Memory B cell (primary cell): Measurements from ENCODE around the gene CXCR2.
"Not testable (repeated sequence)": the region's sequence is repeated elsewhere in the genome, so short reads cannot be mapped to it uniquely, and the experiment has no call there.

Experiments
- ATAC-seq: fragments of 150-1000 bp; cut with Tn5 transposase; 2 replicates; pipeline ENCODE4 v1.10.0; 2021; ENCODE audit warnings: low read depth, mild to moderate bottlenecking, moderate library complexity
- DNase-seq, 2 donors: peaks; one replicate each; pipeline ENCODE4 v3.0.0; 2022; ENCODE audit warnings: low spot score in 2 of 2
- H3K27ac Mint-ChIP-seq: one replicate; pipeline ENCODE4 v1.8.0; 2022; ENCODE audit warnings: mild to moderate bottlenecking, moderate library complexity, mixed read lengths
- H3K27me3 Mint-ChIP-seq: one replicate; pipeline ENCODE4 v1.8.0; 2022; ENCODE audit warnings: mixed read lengths
- H3K36me3 Mint-ChIP-seq: one replicate; pipeline ENCODE4 v1.8.0; 2022; ENCODE audit warnings: mild to moderate bottlenecking, mixed read lengths
- H3K4me1 Mint-ChIP-seq: one replicate; pipeline ENCODE4 v1.8.0; 2022; ENCODE audit warnings: mixed read lengths
- H3K4me3 Mint-ChIP-seq: one replicate; pipeline ENCODE4 v1.8.0; 2022; ENCODE audit warnings: mild to moderate bottlenecking, moderate library complexity, mixed read lengths
- H3K9me3 Mint-ChIP-seq: one replicate; pipeline ENCODE4 v1.8.0; 2022; ENCODE audit warnings: mixed read lengths

Gene CXCR2

DNA sequence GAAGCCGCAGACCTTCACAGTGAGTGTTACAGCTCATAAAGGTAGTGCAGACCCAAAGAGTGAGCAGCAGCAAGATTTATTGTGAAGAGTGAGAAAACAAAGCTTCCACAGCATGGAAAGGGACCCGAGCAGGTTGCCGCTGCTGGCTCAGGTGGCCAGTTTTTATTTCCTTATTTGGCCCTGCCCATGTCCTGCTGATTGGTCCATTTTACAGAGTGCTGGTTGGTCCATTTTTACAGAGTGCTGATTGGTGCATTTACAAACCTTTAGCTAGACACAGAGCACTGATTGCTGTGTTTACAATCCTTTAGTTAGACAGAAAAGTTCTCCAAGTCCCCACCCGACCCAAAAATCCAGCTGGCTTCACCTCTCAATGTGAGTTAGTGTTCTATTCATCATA, 4.0 kb upstream of the CXCR2 start:
- H3K4me3 Mint-ChIP-seq: not testable (repeated sequence)

DNA sequence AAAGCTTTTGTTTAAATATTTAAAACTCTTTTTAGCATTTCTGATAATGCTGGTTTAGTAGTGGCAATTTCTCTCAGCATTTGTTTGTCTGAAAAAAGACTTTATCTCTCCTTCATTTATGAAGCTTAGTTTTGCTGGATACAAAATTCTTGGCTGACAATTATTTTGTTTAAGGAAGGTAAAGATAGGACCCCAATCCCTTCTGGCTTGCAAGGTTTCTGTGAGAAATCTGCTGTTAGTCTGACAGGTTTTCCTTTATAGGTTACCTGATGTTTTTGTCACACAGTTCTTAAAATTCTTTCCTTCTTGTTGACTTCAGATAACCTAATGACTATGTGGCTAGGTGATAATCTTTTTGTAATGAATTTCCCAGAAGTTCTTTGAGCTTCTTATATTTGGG, 3.5 kb upstream of the CXCR2 start:
- ATAC-seq, H3K36me3 Mint-ChIP-seq, DNase-seq, H3K27ac Mint-ChIP-seq, H3K4me3 Mint-ChIP-seq, H3K4me1 Mint-ChIP-seq: not testable (repeated sequence)
- H3K9me3 Mint-ChIP-seq: peaks cover 13% of the 10 kb centered on the region
- H3K27me3 Mint-ChIP-seq: peaks cover 11% of the 10 kb centered on the region

More for the DNA sequence above, 4.0 kb upstream of the CXCR2 start:
- H3K9me3 Mint-ChIP-seq: peaks cover 13% of the 10 kb centered on the region
- not testable (repeated sequence) for ATAC-seq, H3K27ac Mint-ChIP-seq, H3K36me3 Mint-ChIP-seq, H3K4me1 Mint-ChIP-seq, DNase-seq
- peaks cover 11% of the 10 kb centered on the region for H3K27me3 Mint-ChIP-seq

DNA sequence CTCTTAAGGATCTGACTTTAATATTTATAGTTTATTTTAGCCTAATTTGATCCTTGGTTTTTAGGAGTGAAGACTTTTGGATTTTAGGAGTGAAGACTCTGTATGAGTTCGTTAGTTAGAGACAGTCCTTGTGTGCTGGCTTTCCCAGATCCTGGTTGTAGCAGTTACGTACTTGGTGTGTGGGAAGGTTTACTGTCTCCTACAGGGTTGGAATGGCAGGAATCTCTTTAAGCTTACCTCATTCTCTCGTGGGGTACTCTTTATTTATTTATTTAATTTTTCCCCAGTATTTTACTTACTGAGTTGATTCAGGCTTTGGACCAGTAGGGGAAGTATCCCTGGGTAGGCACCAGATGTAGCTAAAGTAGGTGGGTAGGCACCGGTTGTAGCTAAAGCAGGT, 1.8 kb upstream of the CXCR2 start:
- no peak for DNase-seq
- H3K4me3 Mint-ChIP-seq: no peak overlapping the region
- H3K27ac Mint-ChIP-seq: no peak overlapping the region
- peaks cover 3% of the 10 kb centered on the region for H3K4me1 Mint-ChIP-seq
- ATAC-seq: no peak
- peaks cover 11% of the 10 kb centered on the region for H3K9me3 Mint-ChIP-seq
- H3K36me3 Mint-ChIP-seq: no peaks in the 10 kb centered on the region
- H3K27me3 Mint-ChIP-seq: peaks cover 13% of the 10 kb centered on the region

- H3K9me3 Mint-ChIP-seq: peaks cover 11% of the 10 kb centered on the region
- peaks cover 3% of the 10 kb centered on the region for H3K4me1 Mint-ChIP-seq
- peaks cover 11% of the 10 kb centered on the region for H3K27me3 Mint-ChIP-seq
- no peak overlapping the region for H3K4me3 Mint-ChIP-seq
- DNase-seq (no peak), ATAC-seq (no peak)
- no peak overlapping the region for H3K27ac Mint-ChIP-seq
- no peaks in the 10 kb centered on the region for H3K36me3 Mint-ChIP-seq
These were observed 733 bp upstream of the CXCR2 start for GRCh38 chr2:218125095-218125494.

DNA sequence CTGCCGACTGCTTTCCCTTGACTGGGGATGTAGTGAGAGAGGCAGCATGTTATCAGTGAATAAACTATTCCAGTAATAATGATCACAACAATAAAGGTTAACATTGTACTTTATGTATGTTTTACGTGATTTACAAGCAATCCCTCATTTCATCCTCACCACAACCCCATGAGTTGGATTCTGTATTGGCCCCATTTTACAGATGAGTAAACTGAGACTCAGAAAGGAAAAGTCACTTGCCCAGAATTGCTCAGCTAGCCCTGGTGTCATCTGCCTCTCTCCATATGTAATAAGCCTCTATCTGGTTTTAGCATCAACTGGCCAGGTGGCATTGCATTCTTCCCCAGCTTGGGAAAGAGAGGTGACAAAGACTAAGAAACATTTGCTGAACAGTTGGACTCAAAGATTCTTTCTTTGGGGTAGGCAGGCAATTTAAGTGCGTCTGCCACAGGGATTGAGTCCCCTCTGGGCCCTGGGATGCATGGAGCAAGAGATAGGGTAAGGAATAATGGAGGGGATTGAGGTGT, 2.2 kb downstream of the CXCR2 start:
- H3K4me1 Mint-ChIP-seq: peaks cover 3% of the 10 kb centered on the region
- no peak for ATAC-seq
- no peaks in the 10 kb centered on the region for H3K36me3 Mint-ChIP-seq
- H3K9me3 Mint-ChIP-seq: peaks cover under 1% of the 10 kb centered on the region
- peaks cover 11% of the 10 kb centered on the region for H3K27me3 Mint-ChIP-seq
- DNase-seq: no peak
- H3K4me3 Mint-ChIP-seq: no peak overlapping the region
- H3K27ac Mint-ChIP-seq: no peak overlapping the region

DNA sequence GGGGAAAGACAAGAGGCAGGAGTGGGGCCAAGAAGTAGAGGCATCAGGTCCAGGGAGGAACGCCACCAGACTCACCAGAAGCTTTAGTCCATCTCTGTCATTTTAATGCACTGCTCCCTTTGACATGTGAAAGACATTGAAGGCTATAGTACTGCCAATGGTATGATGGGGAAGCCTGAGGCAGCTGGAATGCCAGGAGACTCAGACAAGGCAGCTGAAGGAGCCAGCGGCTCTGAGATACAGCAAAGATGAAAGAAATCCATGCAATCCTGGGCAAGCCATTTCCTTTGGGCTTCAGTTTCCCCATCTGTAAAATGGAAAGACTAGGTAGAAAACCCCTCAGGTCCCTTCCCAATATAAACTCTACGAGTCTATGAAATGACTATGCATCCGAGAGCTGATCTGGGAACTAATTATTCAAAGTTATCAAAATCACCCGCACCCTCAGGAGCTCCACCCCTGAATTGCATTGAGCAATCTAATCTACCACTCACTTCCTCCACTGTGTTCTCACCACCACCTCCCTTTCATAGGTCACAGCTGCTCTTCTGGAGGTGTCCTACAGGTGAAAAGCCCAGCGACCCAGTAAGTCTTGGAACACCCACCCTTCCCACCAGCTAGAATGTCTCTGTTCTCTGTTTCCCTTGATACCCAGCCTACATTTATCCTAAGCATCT, 3.1 kb downstream of the CXCR2 start:
- Mint-ChIP-seq H3K9me3 (no peaks in the 10 kb centered on the region), H3K27me3 (peaks cover 11% of the 10 kb centered on the region), H3K36me3 (no peaks in the 10 kb centered on the region), H3K4me1 (peaks cover 3% of the 10 kb centered on the region), H3K4me3 (no peak overlapping the region), H3K27ac (no peak overlapping the region)
- DNase-seq (no peak), ATAC-seq (no peak)

GRCh38 chr2:218129458-218130135, 3.8 kb downstream of the CXCR2 start:
- Mint-ChIP-seq H3K27me3 (peaks cover 11% of the 10 kb centered on the region), H3K4me3 (no peak overlapping the region), H3K4me1 (peaks cover 3% of the 10 kb centered on the region), H3K9me3 (no peaks in the 10 kb centered on the region), H3K27ac (no peak overlapping the region), H3K36me3 (no peaks in the 10 kb centered on the region)
- ATAC-seq (no peak), DNase-seq (no peak)

DNA sequence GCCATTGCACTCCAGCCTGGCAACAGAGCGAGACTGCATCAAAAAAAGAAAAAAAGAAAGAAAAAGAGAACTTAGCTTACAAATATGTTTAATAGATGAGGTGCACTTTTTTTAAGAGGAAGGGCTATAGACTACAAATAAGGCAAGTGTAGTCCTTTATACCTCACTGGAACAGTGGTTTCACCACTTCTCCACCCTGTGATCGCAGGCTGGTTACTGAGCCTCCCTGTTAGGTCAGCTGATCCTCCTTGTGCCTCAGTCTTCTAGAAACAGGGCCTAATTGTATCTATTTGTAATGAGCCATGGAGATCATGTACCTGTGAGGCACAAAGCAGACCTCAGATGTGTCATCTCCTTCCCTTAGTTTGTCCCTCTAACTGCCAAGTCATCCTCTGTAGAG, 4.5 kb downstream of the CXCR2 start:
- peaks cover 14% of the 10 kb centered on the region for H3K27me3 Mint-ChIP-seq
- H3K9me3 Mint-ChIP-seq: no peaks in the 10 kb centered on the region
- H3K4me3 Mint-ChIP-seq: no peak overlapping the region
- DNase-seq (no peak), ATAC-seq (no peak)
- peaks cover 3% of the 10 kb centered on the region for H3K4me1 Mint-ChIP-seq
- H3K27ac Mint-ChIP-seq: no peak overlapping the region
- no peaks in the 10 kb centered on the region for H3K36me3 Mint-ChIP-seq

GRCh38 chr2:218130822-218131221, 5.0 kb downstream of the CXCR2 start:
- no peaks in the 10 kb centered on the region for H3K4me1 Mint-ChIP-seq
- no peak overlapping the region for H3K27ac Mint-ChIP-seq
- ATAC-seq (no peak), DNase-seq (no peak)
- no peak overlapping the region for H3K4me3 Mint-ChIP-seq
- H3K36me3 Mint-ChIP-seq: no peaks in the 10 kb centered on the region
- H3K27me3 Mint-ChIP-seq: peaks cover 16% of the 10 kb centered on the region
- H3K9me3 Mint-ChIP-seq: no peaks in the 10 kb centered on the region

DNA sequence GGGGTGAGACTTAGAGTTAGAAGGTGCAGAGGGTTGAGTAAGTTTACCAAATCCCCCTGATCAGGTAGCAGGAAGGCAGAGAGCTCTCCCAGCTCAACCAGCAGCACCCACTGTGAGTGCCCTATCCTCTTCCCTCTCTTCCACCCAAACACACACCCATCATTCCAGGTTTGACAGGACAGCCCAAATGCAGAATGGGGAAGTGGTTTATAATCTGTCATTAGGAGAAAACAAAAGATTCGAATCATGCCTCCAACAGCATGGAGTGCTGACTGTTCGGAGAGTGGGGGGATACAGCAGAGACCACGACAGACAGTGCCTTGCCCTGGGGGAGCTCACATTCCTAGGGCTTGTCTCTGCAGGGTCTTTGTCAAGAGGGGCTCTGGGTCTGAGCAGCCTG, 11.7 kb downstream of the CXCR2 start:
- H3K27ac Mint-ChIP-seq: no peak overlapping the region
- H3K36me3 Mint-ChIP-seq: no peaks in the 10 kb centered on the region
- H3K27me3 Mint-ChIP-seq: peaks cover 45% of the 10 kb centered on the region
- H3K4me1 Mint-ChIP-seq: peaks cover 5% of the 10 kb centered on the region
- no peak for ATAC-seq
- no peak for DNase-seq
- H3K4me3 Mint-ChIP-seq: no peak overlapping the region
- no peaks in the 10 kb centered on the region for H3K9me3 Mint-ChIP-seq

DNA sequence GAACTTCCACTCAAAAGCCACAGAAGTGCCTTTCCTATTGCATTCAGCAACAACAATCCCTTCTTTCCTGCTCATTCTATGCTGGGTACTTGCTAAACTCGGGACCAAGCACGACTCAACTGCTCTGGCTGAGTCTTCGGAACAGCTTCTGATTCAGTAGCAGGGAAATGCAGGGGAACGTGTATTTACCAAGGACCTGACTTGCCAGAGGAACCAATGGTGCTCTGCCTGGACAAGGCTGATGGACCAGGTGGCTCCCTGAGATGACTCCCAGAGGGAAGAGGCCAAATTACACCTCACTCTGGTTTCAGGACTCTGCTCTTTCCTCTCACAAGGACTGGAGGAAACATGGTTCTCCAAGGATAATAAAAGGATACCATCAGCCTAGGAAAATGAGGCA, 12.2 kb downstream of the CXCR2 start:
- ATAC-seq (no peak), DNase-seq (no peak)
- Mint-ChIP-seq H3K27ac (no peak overlapping the region), H3K36me3 (no peaks in the 10 kb centered on the region), H3K9me3 (no peaks in the 10 kb centered on the region), H3K4me1 (peaks cover 5% of the 10 kb centered on the region), H3K4me3 (no peak overlapping the region), H3K27me3 (peaks cover 45% of the 10 kb centered on the region)

DNA sequence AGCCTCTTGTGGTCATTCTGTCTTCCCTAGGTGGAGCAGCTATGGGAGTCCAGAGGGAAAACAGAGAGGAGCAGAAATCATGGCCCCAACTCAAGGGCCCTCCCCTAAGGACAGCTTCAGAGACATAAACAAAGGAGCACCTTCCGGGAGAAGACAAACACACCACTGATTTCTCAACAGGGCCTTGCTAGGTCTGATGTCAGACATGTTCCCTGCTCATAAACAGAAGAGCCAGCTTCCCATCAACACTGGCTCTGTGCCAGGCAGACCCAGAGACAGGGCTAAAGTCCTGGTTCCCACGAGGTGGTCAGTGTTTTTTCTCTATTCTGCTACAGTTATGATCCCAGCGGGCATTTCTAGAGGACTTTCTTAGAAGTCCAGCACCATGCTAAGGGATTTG, 19.3 kb downstream of the CXCR2 start:
- peaks cover 8% of the 10 kb centered on the region for H3K27me3 Mint-ChIP-seq
- H3K9me3 Mint-ChIP-seq: no peaks in the 10 kb centered on the region
- no peak overlapping the region for H3K4me3 Mint-ChIP-seq
- H3K27ac Mint-ChIP-seq: no peak overlapping the region
- H3K36me3 Mint-ChIP-seq: no peaks in the 10 kb centered on the region
- DNase-seq: no peak
- peaks cover 10% of the 10 kb centered on the region for H3K4me1 Mint-ChIP-seq
- ATAC-seq: no peak

- ATAC-seq: no peak
- DNase-seq: no peak
- no peaks in the 10 kb centered on the region for H3K9me3 Mint-ChIP-seq
- H3K27me3 Mint-ChIP-seq: peaks cover 7% of the 10 kb centered on the region
- peaks cover 12% of the 10 kb centered on the region for H3K4me1 Mint-ChIP-seq
- no peak overlapping the region for H3K4me3 Mint-ChIP-seq
- H3K36me3 Mint-ChIP-seq: no peaks in the 10 kb centered on the region
- no peak overlapping the region for H3K27ac Mint-ChIP-seq
These were observed 20.2 kb downstream of the CXCR2 start for GRCh38 chr2:218146056-218146455.

DNA sequence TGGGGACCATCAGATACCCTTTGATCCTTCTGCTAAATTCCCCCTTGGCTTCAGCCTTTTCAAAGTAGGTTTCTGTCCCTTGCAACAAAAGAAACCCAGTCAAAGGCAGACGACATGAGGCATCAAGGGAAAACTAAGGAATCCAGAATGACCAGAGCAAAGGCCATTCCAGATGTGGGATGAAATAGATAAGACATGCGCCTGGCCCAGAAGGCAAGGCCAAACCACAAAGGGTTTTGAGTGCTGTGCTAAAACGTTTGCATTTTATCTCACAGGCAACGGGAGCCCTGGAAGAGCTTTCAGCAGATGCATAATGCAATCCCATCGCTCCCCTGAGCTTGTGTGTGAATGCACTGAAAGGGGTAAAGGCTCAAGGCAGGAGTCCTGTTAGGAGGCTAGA, 23.3 kb downstream of the CXCR2 start:
- DNase-seq (no peak), ATAC-seq (no peak)
- Mint-ChIP-seq H3K4me3 (no peak overlapping the region), H3K27ac (no peak overlapping the region), H3K36me3 (no peaks in the 10 kb centered on the region), H3K9me3 (no peaks in the 10 kb centered on the region), H3K27me3 (peaks cover 4% of the 10 kb centered on the region), H3K4me1 (peaks cover 12% of the 10 kb centered on the region)
